HL-60/S4 treated with phorbol 12-myristate 13-acetate at 8.2 ng/mL for 4 days and 3 days (cell line): ENCODE data around the gene MACROD2.

ENCODE experiments used
- in situ Hi-C: fragments of 300-500 bp; cut with MboI; formaldehyde crosslinking; loops from 2 replicates; pipeline ENCODE4 v1.15.0; 2022; ENCODE audit warnings: low sequenced_read_pairs

MACROD2 gene

DNA sequence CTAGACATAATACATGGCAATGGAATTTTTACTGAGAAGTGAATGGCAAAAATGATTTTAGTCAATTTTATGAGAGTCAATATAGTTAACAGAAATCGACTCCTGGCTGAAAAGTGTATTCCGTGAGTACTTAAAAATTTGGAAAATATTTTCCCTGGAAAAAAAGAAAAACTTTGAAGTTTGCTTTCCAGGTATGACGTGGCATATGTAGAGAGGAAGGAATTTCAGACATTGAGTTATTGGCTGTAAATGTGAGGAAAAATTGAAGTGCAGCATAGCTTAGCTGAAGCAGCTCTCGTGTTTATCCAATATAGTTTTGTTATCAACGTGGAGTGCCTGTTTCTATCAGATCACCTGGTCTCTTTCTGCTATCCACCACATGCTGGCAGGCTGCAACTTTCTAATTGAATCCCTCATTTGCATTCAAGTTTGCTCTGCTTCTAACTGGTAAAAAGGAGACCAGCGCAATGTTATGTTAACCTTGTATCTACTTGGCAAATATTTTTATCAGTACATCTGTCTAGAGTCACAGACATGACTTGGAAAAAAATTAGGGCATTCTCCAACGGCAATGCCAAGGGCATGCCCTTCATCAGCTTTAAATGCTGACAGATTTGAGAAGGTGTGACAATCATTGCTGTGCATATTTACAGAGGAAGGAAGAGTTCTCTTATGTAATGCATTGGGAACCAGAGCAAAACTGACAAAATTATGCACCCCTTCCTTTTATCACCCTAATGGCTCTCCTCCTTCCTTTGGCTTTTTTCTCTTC lies 1444.9 kb downstream of the MACROD2 start:
- in situ Hi-C loops = no loop called here

DNA sequence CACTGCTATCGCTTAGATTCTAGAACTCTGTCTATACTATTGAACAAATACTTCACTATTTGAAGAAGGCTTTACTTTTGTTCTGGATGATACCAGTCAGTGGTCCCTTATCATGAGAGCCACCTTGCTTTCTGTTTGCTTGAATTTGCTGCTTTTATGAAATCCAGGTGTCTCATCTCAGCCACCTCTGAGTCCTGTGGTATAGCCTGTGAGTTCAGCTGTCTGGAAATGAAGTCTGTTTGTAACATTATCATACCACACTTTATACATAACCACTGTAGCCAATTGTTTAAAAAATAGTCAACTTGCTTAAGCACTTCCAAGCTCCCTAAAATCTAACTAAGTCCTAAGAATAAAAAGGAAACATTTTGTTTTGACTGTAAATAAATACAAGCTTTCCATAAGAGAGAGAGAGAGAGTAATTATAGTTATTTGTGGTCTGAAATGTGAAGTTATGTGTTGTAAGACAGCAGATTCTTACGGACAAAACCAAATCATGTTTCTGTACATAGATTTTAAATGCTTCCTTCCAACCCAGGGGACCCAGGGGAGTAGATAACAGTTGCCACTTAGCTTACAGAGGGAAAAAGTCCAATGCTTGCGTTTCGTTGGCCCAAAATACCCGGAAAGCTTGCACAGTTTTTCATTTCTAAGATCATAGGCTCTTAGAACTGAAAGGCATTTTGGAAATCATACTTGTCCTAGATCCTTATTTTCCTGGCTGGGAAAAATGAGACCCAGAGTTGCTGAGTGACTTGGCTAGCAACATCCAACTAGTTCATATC lies 1449.9 kb downstream of the MACROD2 start:
- in situ Hi-C loops = no loop called here

DNA sequence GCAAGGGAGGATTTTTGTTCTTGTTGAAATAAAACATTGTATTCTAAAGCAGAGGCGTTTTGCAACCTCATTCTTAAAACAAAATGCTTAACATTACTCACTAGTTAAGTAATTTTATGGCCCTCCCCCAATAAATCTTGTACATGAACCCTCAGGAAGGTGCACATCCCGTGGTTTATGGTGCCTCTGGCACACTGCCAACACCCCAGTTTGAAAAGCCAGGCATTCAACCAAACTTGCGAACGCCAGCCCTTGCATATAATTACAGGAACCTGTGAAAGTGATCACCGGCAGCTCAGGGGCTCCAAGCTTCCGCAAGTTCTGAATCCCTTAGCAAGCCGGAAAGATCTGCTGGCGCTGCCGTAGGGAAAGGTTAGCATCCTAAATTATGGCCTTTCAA lies 1451.1 kb downstream of the MACROD2 start:
- in situ Hi-C loops = no loop called here

DNA sequence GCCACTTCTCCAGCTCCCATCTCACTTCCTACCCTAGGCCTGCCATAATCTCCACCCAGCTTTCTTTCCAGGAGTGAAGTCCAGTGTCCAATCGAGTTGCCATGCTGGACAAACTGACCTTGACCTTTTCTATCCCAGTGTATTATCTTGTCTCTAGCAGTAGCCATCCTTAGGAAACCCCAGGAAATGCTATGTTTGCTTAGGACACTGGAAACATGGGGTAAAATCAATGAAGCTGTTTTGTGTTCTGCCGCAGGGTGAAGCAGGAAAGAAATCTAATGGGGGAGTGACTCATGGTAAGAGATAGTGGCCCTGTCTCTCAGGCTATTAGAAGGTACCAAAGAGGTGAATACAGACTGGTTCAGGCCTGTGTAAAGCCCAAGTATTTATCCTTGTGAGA lies 1452.2 kb downstream of the MACROD2 start:
- in situ Hi-C loops = no loop called here

- in situ Hi-C loops = no loop called here
Observed at GRCh38 chr20:15449061-15449460, 1453.7 kb downstream of the MACROD2 start.

DNA sequence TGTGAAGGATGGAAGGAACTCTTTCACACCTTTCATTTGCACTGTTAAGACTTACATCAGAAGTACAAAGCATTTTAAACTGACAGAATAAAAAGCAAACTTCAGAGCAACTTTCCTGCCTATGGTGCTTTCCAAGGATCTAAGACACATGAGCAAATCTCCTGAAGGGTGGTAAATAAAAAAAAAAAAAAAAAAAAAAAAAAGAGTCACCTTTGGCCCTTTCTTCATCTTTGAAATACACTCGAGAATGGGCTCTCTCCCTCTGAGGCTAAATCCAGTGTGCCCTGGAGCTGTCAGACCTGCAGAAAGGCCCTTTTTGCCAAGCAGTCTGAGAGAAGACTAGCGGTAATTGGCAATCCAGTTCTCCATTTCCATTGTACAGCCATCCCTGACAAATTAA lies 1455.9 kb downstream of the MACROD2 start:
- in situ Hi-C loops = no loop called here

- in situ Hi-C loops = no loop called here
Observed at GRCh38 chr20:15455279-15455678, 1460.0 kb downstream of the MACROD2 start.

- in situ Hi-C loops = no loop called here
Observed at GRCh38 chr20:15461938-15462337, 1466.6 kb downstream of the MACROD2 start.

GRCh38 chr20:15475483-15475882 lies 1480.2 kb downstream of the MACROD2 start:
- in situ Hi-C loops = no loop called here

DNA sequence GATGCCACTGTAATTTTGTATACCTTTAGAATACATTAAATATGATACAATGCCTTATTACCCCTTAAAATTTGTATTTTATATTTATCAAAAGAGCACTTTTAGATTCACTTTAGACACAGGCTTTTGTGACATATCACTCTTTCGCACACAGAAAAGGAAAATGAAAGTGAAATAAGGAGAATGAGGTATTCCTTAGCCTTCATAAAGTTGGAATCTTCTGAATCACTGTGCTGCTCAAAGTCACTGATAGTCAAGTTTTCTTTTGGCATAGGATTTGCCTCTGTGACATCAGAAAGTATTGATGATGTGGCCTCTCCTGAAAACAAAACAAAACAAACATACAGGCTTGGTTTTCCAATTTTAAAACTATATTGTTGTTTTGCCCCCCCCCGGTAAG lies 1480.9 kb downstream of the MACROD2 start:
- in situ Hi-C loops = no loop called here

- in situ Hi-C loops = no loop called here
Observed at GRCh38 chr20:15476781-15477180, 1481.5 kb downstream of the MACROD2 start.

- in situ Hi-C loops = no loop called here
Observed at GRCh38 chr20:15482525-15482924, 1487.2 kb downstream of the MACROD2 start.

- in situ Hi-C loops = no loop called here
Observed at GRCh38 chr20:15485519-15485918, 1490.2 kb downstream of the MACROD2 start.

DNA sequence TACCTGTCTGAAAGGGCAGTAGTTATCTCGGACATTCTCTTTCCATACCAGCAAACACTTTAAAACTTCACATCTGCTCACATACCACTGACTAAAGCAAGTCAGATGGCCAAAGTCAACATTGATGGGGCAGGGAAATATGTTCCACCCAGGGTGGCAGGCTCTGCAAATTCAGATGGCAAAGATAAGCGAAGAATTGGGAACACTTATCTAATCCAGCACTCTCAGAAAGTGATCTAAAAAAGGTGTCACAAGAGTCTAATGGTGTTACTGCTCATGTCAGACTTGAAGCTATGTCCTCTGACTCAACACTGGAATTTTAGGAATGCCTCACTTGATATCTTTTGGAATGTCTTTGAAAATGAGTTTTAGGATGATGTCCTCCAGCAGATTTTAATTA lies 1491.7 kb downstream of the MACROD2 start:
- in situ Hi-C loops = no loop called here

GRCh38 chr20:15487682-15488081 lies 1492.4 kb downstream of the MACROD2 start:
- in situ Hi-C loops = no loop called here

DNA sequence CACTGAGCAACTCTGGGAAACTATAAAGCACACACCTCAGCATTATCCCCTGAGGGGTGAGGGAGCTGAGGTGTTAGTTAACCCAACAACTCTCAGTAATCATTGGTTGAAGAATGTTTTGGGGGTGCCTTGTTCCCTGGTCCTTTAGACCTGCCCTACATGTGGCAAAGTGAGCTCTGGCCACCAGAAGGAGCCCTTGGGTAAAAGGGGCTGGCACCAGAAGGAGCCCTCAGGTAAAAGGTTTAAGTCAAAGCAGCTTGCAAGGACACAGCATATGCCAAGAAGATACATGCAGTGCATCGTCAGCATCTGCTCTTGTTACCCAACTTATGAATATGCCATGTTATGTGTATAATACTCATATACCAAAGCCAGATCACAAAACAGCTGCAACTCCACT lies 1496.3 kb downstream of the MACROD2 start:
- in situ Hi-C loops = no loop called here

- in situ Hi-C loops = no loop called here
Observed at GRCh38 chr20:15494851-15495250, 1499.5 kb downstream of the MACROD2 start.

DNA sequence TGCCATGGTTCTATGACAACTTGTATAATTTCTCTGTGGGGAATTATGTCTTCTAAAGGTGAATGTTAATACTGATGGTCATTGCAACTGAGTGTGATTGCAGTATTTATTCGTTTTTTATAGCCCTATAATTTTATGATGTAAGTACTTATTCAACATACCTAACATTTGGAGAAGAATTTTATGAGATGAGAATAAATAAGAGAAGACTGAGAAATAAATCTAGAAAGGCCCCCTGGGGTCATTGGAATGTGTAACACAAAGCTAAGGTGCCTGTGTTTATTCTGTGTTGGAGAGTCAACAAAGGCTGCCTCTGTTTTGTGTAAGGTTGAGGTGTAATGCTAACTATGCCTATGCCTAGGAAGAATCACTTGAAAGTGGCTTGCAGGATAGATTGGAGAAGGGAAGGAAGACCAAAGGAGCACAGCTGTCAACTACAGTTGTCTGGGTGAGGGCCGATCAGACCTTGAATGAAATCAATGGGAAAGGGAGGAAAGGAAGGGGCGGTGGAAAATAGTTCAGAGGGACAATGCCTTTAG lies 1501.3 kb downstream of the MACROD2 start:
- in situ Hi-C loops = no loop called here

- in situ Hi-C loops = no loop called here
Observed at GRCh38 chr20:15498926-15499325, 1503.6 kb downstream of the MACROD2 start.

GRCh38 chr20:15506311-15506710 lies 1511.0 kb downstream of the MACROD2 start:
- in situ Hi-C loops = no loop called here

DNA sequence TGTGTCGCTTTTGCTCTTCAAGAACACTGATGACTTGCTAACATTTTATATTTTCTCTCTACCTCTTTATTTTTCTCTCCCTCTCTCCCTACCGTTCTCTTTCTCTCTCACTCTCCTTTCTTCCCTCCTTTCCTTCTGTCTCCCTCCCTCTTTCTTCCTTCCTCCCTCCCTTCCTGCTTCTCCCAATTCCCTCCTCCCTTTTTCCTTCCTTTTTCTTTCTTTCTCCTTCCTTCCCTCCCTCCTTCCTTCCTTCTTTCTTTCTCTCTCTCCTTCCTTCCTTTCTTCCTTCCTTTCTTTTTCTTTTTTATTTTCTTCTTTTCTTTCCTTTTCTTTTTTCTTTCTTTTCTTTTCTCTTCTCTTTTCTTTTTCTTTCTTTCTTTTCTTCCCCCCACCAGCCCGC lies 1511.8 kb downstream of the MACROD2 start:
- in situ Hi-C loops = no loop called here

DNA sequence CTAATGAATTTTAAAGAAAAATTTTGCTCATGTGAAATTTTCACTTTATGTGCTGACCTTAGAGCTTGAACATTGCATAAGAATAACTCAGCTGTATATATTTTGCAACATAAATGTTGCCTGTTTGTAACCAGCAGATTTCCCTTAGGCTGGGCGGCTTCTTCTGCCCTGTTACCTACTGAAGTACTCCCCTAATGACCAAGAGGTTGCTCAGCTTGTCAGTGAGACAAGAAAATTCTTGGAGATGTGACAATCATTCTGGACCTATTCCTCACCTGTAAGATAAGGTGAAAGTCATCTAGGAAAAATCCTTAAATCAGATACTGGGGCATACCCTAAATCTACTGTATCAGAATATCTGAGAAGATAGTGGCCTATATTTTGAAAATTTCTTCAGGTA lies 1516.2 kb downstream of the MACROD2 start:
- in situ Hi-C loops = no loop called here
